Ovary (tissue), 9 donors: ENCODE data around the gene XYLT2. TPM values are rescaled to one million over a fixed set of nuclear protein-coding genes. Genes with fewer than 3 reads are reported as not detected.
A peak's percentile ranks its signal among the peaks of the same experiment; 100 is the strongest.

Experiments used
- DNase-seq, 5 donors: peaks; one replicate each; pipeline ENCODE4 v3.0.0-alpha.2; 2019 to 2020
- H3K27ac ChIP-seq, 2 donors: fragments of 200-600 bp; one replicate each; pipeline versions ENCODE4 v1.5.1 to v1.8.0; 2019 to 2022
- H3K27me3 ChIP-seq: fragments of 200-600 bp; one replicate; pipeline ENCODE4 v1.8.0; 2022
- H3K36me3 ChIP-seq: fragments of 200-600 bp; sonication (generic); one replicate; pipeline ENCODE4 v1.5.1; 2019
- H3K4me1 ChIP-seq: one replicate; pipeline ENCODE4 v1.8.1; 2013; ENCODE audit warnings: mild to moderate bottlenecking, moderate library complexity; ENCODE audit not compliant: insufficient read depth
- H3K4me3 ChIP-seq: fragments of 200-600 bp; sonication (generic); one replicate; pipeline ENCODE4 v1.5.1; 2017
- H3K9me3 ChIP-seq, 2 donors: fragments of 200-600 bp in 1 of 2; sonication (generic) in 1 of 2; one replicate each; pipeline versions ENCODE4 v1.5.1 to v1.8.1; 2013 to 2019; ENCODE audit warnings: mild to moderate bottlenecking in 1 of 2, moderate library complexity in 1 of 2
- CTCF ChIP-seq, 3 donors: fragments of 450-650 bp in 2 of 3; fragments of 200-600 bp in 1 of 3; IDR thresholded peaks; one replicate each; pipeline versions ENCODE4 v1.5.1 to v1.8.0; 2016 to 2022; ENCODE audit warnings: antibody characterized with exemption in 3 of 3, mild to moderate bottlenecking in 1 of 3
- EP300 ChIP-seq: sonication (generic); formaldehyde crosslinking; IDR thresholded peaks from one replicate; pipeline ENCODE4 v1.6.1; 2017; ENCODE audit warnings: antibody characterized with exemption
- POLR2A ChIP-seq: fragments of 450-650 bp; IDR thresholded peaks from one replicate; pipeline ENCODE4 v1.6.1; 2017; ENCODE audit warnings: antibody characterized with exemption, mild to moderate bottlenecking, moderate library complexity
- WGBS, 3 donors: extraction: QIAGEN DNeasy Blood & Tissue Kit in 1 of 3; methylation state at CpG; one replicate each; pipeline versions ENCODE4 v1.1.5 to v1.1.7; 2013 to 2017; 5-methylcytosine and 5-hydroxymethylcytosine counted together
- intact Hi-C, 4 donors: fragments of 100-400 bp; cut with DNase I; formaldehyde crosslinking; loops; one replicate each; pipeline versions ENCODE4 v1.11.0 to v1.15.1; 2022 to 2023
- polyA plus RNA-seq, 2 donors: library from polyadenylated mRNA; stranded (reverse); fragments of 200-250 nt in 1 of 2; fragments of 350-450 nt in 1 of 2; fragmentation: Illumina TruSeq in 1 of 2; extraction: RNeasy Lipid Tissue Mini Kit (QIAGEN cat#74804) in 1 of 2; gene quantifications; one replicate each; pipeline ENCODE4 v1.2.3, GENCODE V29; 2013 to 2014
- total RNA-seq, 7 donors: library from RNA; depleted of rRNA in 2 of 7; stranded (reverse); fragments of >200 nt in 2 of 7; fragmentation: NEBNext Ultra II Directional in 3 of 7; extraction: Animal tissue kit (Norgen Biotek cat#: 25700) in 3 of 7; gene quantifications; one replicate each; pipeline versions ENCODE4 v1.1.0 to v1.2.4, GENCODE V29; 2016 to 2023
- donor health status: DM: no; HTN: no; CAD: no; lungs with moderate emphysema.
- donor health status: DM: no; HTN: no; CAD: no.
- donor health status: Bipolar disorder and iron deficiency.
- donor health status: DM: yes; HTN: yes; CAD: no.
- donor health status: DM: no; HTN: no; CAD: no.
- donor health status: DM: yes; HTN: yes; CAD: no.

The XYLT2 gene
- total and polyA plus RNA-seq, 9 donors: 5.2 to 34.1 (median 27.4) TPM

DNA sequence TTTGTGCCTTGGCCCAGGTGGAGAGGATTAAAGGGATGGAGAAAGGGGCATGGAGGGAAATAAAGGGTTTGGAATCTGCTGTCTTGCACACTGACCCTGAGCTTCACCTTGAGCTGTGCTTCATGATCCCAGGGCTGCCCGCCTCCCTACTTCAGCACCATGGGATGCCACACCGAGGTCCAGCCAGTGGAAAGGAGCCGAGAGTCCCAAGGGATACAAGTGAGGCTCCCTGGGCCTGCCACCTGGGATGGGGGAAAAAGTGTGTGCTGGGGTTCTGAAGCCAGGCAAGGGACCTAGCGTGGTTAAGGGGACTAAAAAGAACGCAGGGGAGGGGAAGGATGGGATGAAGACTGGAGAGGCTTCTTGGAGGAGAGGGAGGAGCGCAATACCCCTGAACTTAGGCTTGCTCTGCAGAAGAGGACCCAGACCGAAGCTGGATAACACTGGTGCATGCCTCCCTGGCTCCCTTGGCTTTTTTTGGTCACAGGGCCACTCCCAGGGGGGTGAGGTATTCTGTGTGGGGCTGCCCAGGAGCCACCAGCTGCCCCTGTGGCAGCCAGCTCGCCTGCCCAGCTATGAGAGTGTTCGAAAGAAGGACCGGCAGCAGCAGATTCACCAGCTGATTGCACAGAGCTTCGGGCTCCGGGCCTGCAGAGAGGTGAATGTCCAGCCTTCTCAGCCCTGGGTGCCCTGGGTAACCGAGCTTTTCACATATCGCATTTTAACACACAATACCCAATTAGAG is 19.9 kb downstream of the XYLT2 start:
- H3K36me3 ChIP-seq: no peaks in the 10 kb centered on the region
- WGBS, 3 donors: 82 to 88% (median 86%) methylated on average over 14 of the region's 14 CpGs
- no peaks in the 10 kb centered on the region for H3K9me3 ChIP-seq
- peak in 1 of 5 donors; percentile 29 for DNase-seq
- no peak overlapping the region for H3K4me3 ChIP-seq
- no peak for TF ChIP-seq CTCF (IDR thresholded peaks at IDR 0.05)
- no peak for TF ChIP-seq POLR2A
- TF ChIP-seq EP300: no peak
- H3K27ac ChIP-seq: no peak overlapping the region
- intact Hi-C loops: no loop called here
- H3K27me3 ChIP-seq: no peaks in the 10 kb centered on the region
- H3K4me1 ChIP-seq: no peaks in the 10 kb centered on the region

DNA sequence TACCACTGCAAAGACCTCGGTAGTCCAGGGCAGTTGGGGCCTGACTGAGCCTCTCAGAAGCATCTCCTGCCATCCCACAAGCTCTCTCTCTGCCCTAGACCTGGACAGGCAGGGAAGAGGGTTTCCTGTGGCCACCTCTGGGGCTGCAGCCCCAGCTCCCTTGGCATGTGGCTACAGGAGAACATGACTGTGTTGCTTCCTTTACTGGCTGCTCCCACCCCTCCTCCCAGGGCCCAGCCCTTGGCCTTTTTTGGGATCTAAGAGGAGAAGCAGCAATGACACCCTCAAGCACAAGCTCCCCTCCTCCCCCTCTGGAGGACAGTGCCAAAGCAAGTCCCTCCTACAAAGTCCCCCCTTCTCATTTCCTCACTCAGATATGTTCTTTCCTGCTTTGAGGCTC is 21.5 kb downstream of the XYLT2 start:
- Histone ChIP-seq H3K27me3 (no peaks in the 10 kb centered on the region), H3K9me3 (no peaks in the 10 kb centered on the region), H3K4me3 (no peak overlapping the region), H3K27ac (no peak overlapping the region), H3K4me1 (peaks cover 4% of the 10 kb centered on the region), H3K36me3 (no peaks in the 10 kb centered on the region)
- peak in 1 of 5 donors; percentile 10 for DNase-seq
- intact Hi-C loops: no loop called here
- no peak for TF ChIP-seq POLR2A
- TF ChIP-seq CTCF (IDR thresholded peaks at IDR 0.05): no peak
- TF ChIP-seq EP300: no peak
- WGBS, 3 donors: 71 to 92% (median 78%) methylated on average over 1 of the region's 1 CpG

- H3K36me3 ChIP-seq: no peaks in the 10 kb centered on the region
- no peak overlapping the region for H3K4me3 ChIP-seq
- WGBS, 3 donors: 84 to 93% (median 88%) methylated on average over 5 of the region's 5 CpGs
- peak in 1 of 5 donors; percentile 18 for DNase-seq
- peaks cover 7% of the 10 kb centered on the region for H3K4me1 ChIP-seq
- no peak overlapping the region for H3K27ac ChIP-seq
- H3K27me3 ChIP-seq: no peaks in the 10 kb centered on the region
- intact Hi-C loops: no loop called here
- no peaks in the 10 kb centered on the region for H3K9me3 ChIP-seq
- TF ChIP-seq EP300 (no peak), CTCF (IDR thresholded peaks at IDR 0.05) (no peak), POLR2A (no peak)
These were observed 24.1 kb downstream of the XYLT2 start for GRCh38 chr17:50370052-50370451.

- Histone ChIP-seq H3K36me3 (no peaks in the 10 kb centered on the region), H3K4me1 (peaks cover 7% of the 10 kb centered on the region), H3K9me3 (no peaks in the 10 kb centered on the region), H3K27ac (no peak overlapping the region), H3K27me3 (no peaks in the 10 kb centered on the region), H3K4me3 (no peak overlapping the region)
- TF ChIP-seq POLR2A: no peak
- TF ChIP-seq CTCF (IDR thresholded peaks at IDR 0.05): no peak
- TF ChIP-seq EP300: no peak
- intact Hi-C loops: no loop called here
- WGBS, 3 donors: 85 to 93% (median 89%) methylated on average over 2 of the region's 2 CpGs
- DNase-seq: no peak
These were observed 25.6 kb downstream of the XYLT2 start for GRCh38 chr17:50371526-50371925.
